Activated naive CD4-positive, alpha-beta T cell treated with anti-CD3 and anti-CD28 coated beads, Interleukin-2, amount 50 U/mL, for 72 hours (primary cell): ENCODE data around the gene ZNF503. TPM values are rescaled to one million over a fixed set of nuclear protein-coding genes. Genes with fewer than 3 reads are reported as not detected.
A peak's percentile ranks its signal among the peaks of the same experiment; 100 is the strongest.
"Not testable (repeated sequence)": the region's sequence is repeated elsewhere in the genome, so short reads cannot be mapped to it uniquely, and the experiment has no call there.

Source experiments
- ATAC-seq, 2 donors: fragments of 150-1000 bp; cut with Tn5 transposase; 2 replicates each; pipeline ENCODE4 v1.10.0; 2021; ENCODE audit warnings: mild to moderate bottlenecking in 2 of 2, moderate library complexity in 2 of 2
- DNase-seq, 2 donors: peaks; one replicate each; pipeline ENCODE4 v3.0.0; 2021 to 2022; ENCODE audit warnings: low spot score in 2 of 2
- H3K27ac Mint-ChIP-seq, 2 donors: one replicate each; pipeline ENCODE4 v1.8.0; 2022; ENCODE audit warnings: mild to moderate bottlenecking in 2 of 2, mixed read lengths in 2 of 2
- H3K36me3 Mint-ChIP-seq, 2 donors: one replicate each; pipeline ENCODE4 v1.8.0; 2022; ENCODE audit warnings: mixed read lengths in 2 of 2
- H3K9me3 Mint-ChIP-seq, 2 donors: one replicate each; pipeline ENCODE4 v1.8.0; 2022; ENCODE audit warnings: mixed read lengths in 2 of 2
- total RNA-seq, 2 donors: library from RNA; stranded (reverse); gene quantifications; one replicate each; pipeline ENCODE4 v1.2.3, GENCODE V29; 2022

Gene ZNF503
- total RNA-seq, 2 donors from 2014 or later = 0.16 to 0.93 TPM

- Mint-ChIP-seq H3K36me3 (peaks cover 6 to 16% of the 10 kb centered on the region in 2 donors), H3K27ac (no peak overlapping the region), H3K9me3 (peaks cover 0 to 11% of the 10 kb centered on the region in 2 donors)
- DNase-seq (no peak), ATAC-seq (no peak)
These were observed 11.4 kb downstream of the ZNF503 start for GRCh38 chr10:75390178-75390577.

- H3K27ac Mint-ChIP-seq = no peak overlapping the region
- DNase-seq (no peak), ATAC-seq (no peak)
- H3K9me3 Mint-ChIP-seq = peaks cover 0 to 11% of the 10 kb centered on the region in 2 donors
- H3K36me3 Mint-ChIP-seq = peaks cover 0 to 7% of the 10 kb centered on the region in 2 donors
These were observed 13.5 kb downstream of the ZNF503 start for GRCh38 chr10:75388082-75388481.

- H3K27ac Mint-ChIP-seq = no peak overlapping the region
- DNase-seq = no peak
- H3K36me3 Mint-ChIP-seq = peaks cover 0 to 7% of the 10 kb centered on the region in 2 donors
- ATAC-seq = no peak
- peaks cover 0 to 11% of the 10 kb centered on the region in 2 donors for H3K9me3 Mint-ChIP-seq
These were observed 15.4 kb downstream of the ZNF503 start for GRCh38 chr10:75386128-75386527.

GRCh38 chr10:75379817-75380216 lies 21.7 kb downstream of the ZNF503 start:
- no peaks in the 10 kb centered on the region for H3K36me3 Mint-ChIP-seq
- no peaks in the 10 kb centered on the region for H3K9me3 Mint-ChIP-seq
- DNase-seq (no peak), ATAC-seq (no peak)
- no peak overlapping the region for H3K27ac Mint-ChIP-seq

DNA sequence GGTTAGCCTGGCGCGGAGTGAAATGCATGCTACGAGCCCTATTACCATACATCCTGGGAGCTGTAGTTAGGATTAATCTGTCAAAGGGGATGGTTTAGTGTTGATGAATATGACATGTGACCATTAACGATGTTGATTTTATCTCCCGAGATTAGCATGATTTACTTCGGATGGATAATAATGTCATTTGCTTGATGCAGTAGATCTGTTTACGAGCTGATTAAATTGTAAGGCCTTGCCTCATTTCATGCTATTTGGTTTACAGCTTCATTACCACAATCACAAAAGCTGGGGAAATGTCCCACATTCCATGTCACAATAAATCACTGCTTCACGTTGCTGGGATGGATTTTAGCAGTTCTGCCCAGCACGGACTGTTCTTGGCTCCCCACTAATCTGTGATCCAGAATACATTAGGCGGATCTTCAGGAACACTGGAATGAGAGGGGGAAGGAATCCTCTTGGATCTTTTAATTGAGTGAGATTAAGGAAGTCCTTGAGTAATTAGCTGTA lies 22.3 kb downstream of the ZNF503 start:
- Mint-ChIP-seq H3K36me3 (no peaks in the 10 kb centered on the region), H3K27ac (no peak overlapping the region)

DNA sequence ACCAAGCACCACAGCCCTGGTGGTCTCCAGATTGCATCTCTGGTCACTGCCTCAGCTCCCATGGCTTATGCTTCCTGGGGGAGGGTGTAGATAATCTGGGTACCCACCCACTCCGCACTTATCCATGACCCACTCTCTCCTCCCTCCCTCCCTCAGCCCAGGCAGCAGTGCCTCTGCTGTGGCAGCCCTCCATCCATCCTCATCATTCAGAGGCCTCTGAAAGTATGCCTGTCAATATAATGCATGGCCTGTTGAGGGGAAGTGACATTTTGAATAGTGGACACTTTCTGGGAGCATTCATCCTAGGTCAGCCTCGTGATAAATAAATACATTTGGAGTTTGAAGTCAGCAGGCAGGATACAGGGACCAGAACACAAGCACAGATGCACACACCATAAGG lies 23.2 kb downstream of the ZNF503 start:
- no peaks in the 10 kb centered on the region for H3K36me3 Mint-ChIP-seq
- no peak for DNase-seq
- H3K27ac Mint-ChIP-seq = no peak overlapping the region
- no peaks in the 10 kb centered on the region for H3K9me3 Mint-ChIP-seq
- no peak for ATAC-seq

More for the DNA sequence above, 22.3 kb downstream of the ZNF503 start:
- DNase-seq (no peak), ATAC-seq (no peak)
- no peaks in the 10 kb centered on the region for H3K9me3 Mint-ChIP-seq

DNA sequence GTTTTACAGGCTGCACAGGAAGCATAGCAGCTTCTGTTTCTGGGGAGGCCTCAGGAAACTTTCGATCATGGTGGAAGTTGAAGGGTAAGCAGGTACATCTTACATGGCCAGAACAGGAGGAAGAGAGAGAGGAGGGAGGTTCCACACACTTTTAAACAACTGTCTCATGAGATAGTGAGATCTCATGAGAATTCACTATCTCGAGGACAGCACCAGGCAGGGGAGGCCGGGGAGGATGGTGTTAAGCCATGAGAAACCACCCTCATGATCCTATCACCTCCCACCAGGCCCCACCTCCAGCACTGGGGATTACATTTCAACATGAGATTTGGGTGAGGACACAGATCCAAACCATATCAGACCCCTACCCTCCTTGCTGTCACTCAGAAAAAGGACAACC lies 23.7 kb downstream of the ZNF503 start:
- DNase-seq (no peak), ATAC-seq (no peak)
- no peaks in the 10 kb centered on the region for H3K9me3 Mint-ChIP-seq
- no peak overlapping the region for H3K27ac Mint-ChIP-seq
- no peaks in the 10 kb centered on the region for H3K36me3 Mint-ChIP-seq

GRCh38 chr10:75375838-75376237 lies 25.7 kb downstream of the ZNF503 start:
- ATAC-seq (no peak), DNase-seq (no peak)
- no peaks in the 10 kb centered on the region for H3K36me3 Mint-ChIP-seq
- no peaks in the 10 kb centered on the region for H3K9me3 Mint-ChIP-seq
- H3K27ac Mint-ChIP-seq = no peak overlapping the region

GRCh38 chr10:75371010-75371409 lies 30.6 kb downstream of the ZNF503 start:
- Mint-ChIP-seq H3K27ac (no peak overlapping the region), H3K36me3 (peaks cover 4 to 5% of the 10 kb centered on the region in 2 donors), H3K9me3 (peaks cover 4 to 9% of the 10 kb centered on the region in 2 donors)
- ATAC-seq = no peak
- no peak for DNase-seq

GRCh38 chr10:75369838-75370237 lies 31.7 kb downstream of the ZNF503 start:
- not testable (repeated sequence) for H3K36me3 Mint-ChIP-seq, H3K9me3 Mint-ChIP-seq, ATAC-seq, H3K27ac Mint-ChIP-seq, DNase-seq

- DNase-seq = no peak
- no peak overlapping the region for H3K27ac Mint-ChIP-seq
- H3K9me3 Mint-ChIP-seq = peaks cover 4 to 9% of the 10 kb centered on the region in 2 donors
- no peak for ATAC-seq
- H3K36me3 Mint-ChIP-seq = peaks cover 4 to 5% of the 10 kb centered on the region in 2 donors
These were observed 33.7 kb downstream of the ZNF503 start for GRCh38 chr10:75367901-75368300.

DNA sequence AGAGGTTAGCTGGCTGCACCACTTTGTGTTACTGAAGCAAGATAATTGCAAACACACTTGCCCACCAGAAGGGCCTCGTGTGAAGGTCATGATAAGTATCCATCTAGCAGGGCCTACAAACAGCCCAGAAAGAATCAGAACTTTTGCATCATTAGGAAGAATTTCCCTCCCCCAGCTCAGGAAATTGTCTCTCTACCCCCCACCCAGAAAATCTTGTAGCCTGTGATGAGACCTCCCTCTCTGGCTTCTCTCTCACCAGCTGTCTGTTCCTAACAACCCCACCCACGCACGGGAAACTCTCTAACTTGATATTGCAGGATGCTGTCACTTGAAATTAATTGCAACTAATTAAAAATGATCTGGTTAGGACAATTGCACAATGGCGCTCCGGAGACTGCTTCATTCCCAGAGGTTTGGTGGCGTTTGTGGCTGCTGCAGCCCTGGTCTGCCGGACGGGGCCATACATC lies 34.5 kb downstream of the ZNF503 start:
- ATAC-seq = no peak

DNA sequence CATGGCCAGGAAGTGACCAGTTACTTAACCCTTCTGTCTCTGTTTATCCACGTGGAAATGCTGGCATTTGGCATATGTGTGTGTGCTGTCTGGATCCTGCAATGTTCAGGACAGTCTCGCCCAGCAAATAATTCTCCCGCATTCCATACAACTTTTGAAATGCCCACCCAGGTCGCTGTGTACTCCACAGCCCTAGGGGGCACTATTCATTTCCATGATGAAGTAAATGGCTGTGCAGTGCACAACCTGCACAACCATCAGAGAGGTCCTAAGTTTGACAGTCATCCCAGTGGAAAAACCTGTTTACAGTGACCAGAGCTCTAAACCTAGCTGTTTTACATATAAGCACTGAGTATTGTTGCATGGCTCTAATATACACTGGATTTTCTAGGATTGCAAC lies 38.1 kb downstream of the ZNF503 start:
- DNase-seq (no peak), ATAC-seq (no peak)
- H3K36me3 Mint-ChIP-seq = no peaks in the 10 kb centered on the region
- no peak overlapping the region for H3K27ac Mint-ChIP-seq
- H3K9me3 Mint-ChIP-seq = no peaks in the 10 kb centered on the region

More for the DNA sequence above, 34.5 kb downstream of the ZNF503 start:
- Mint-ChIP-seq H3K36me3 (peaks cover 4 to 5% of the 10 kb centered on the region in 2 donors), H3K27ac (peak overlapping the region in 1 of 2 donors; percentile 11), H3K9me3 (peaks cover 4 to 9% of the 10 kb centered on the region in 2 donors)
- no peak for DNase-seq

DNA sequence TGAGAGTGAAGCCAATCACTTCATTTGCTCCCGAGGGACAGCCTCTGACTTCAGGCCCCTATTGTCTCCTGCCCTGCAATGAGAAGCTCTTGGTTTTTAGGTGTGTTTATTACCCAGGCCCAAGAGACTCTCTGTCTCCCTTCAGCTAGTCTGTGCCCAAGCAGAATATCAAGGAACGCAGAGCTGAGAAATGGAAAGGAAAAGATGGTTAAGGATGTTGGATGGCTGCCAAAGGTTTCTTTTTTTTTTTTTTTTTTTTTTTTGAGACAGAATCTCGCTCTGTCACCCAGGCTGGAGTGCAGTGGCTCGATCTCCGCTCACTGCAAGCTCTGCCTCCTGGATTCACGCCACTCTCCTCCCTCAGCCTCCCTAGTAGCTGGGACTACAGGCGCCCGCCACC lies 41.7 kb downstream of the ZNF503 start:
- H3K36me3 Mint-ChIP-seq = not testable (repeated sequence)

DNA sequence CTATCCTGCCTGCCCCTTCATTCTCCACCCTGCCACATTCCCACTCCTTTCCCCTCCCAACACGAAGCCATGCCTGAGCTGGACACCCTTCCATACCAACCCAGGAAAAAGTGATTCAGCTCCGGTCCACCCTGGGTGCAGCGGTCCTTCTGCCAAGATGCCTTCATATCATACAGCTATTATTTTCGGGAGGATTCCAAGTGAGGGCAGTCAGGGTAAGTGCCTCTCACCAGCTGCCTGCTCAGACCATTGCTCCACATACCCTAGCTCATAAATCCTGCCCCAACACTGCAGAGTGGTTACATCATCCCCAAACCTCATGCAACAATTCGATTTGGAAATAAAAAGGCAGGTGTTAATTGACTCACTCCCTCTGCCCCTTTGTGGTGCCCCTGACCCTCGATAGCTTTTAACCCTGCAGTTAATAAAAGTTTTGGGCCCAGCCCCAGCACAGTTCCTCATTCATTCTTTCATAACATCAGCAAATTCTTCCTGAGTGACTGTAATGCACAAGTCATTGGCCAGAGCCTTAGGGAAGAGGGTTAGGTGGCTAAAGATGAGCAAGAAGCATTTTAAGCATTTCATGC lies 42.6 kb downstream of the ZNF503 start:
- Mint-ChIP-seq H3K27ac (no peak overlapping the region), H3K9me3 (peaks cover 0 to 5% of the 10 kb centered on the region in 2 donors), H3K36me3 (no peaks in the 10 kb centered on the region)
- no peak for DNase-seq
- no peak for ATAC-seq

More for the DNA sequence above, 41.7 kb downstream of the ZNF503 start:
- H3K27ac Mint-ChIP-seq, H3K9me3 Mint-ChIP-seq, DNase-seq, ATAC-seq: not testable (repeated sequence)

DNA sequence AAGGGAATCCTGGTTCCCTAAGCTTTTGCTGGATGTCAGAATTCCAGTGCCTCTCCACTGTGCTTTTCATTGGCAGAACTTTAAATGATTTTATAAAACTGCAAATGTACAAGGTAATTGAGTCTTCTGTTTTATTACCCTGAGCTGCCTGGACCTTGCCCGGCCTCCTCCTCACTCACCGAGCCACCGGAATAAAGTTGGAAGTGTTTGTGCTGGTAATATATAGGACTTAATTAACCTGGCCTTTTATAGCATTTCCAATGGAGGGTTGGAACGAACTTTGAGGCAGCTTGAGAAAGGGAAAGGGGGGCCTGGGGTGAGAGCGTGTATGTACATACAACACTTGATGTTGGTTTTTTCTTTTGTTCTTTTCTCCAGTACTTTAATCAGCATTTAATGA lies 43.4 kb downstream of the ZNF503 start:
- H3K9me3 Mint-ChIP-seq = peaks cover 0 to 5% of the 10 kb centered on the region in 2 donors
- H3K27ac Mint-ChIP-seq = no peak overlapping the region
- H3K36me3 Mint-ChIP-seq = no peaks in the 10 kb centered on the region

GRCh38 chr10:75357500-75357899 lies 44.1 kb downstream of the ZNF503 start:
- DNase-seq = no peak
- Mint-ChIP-seq H3K9me3 (peaks cover 0 to 5% of the 10 kb centered on the region in 2 donors), H3K36me3 (no peaks in the 10 kb centered on the region), H3K27ac (no peak overlapping the region)
- ATAC-seq = no peak

More for the DNA sequence above, 43.4 kb downstream of the ZNF503 start:
- no peak for ATAC-seq
- no peak for DNase-seq

GRCh38 chr10:75356484-75356883 lies 45.1 kb downstream of the ZNF503 start:
- no peak for ATAC-seq
- Mint-ChIP-seq H3K36me3 (no peaks in the 10 kb centered on the region), H3K9me3 (peaks cover 0 to 5% of the 10 kb centered on the region in 2 donors), H3K27ac (no peak overlapping the region)
- no peak for DNase-seq
